Measurements from ENCODE around the gene AP2B1.

GRCh38 chr17:35749560-35750412 is 162.7 kb downstream of the AP2B1 start:
- TF ChIP-seq POLR2A (IDR thresholded peaks at IDR 0.05) (no peak), CTCF (IDR thresholded peaks at IDR 0.05) (no peak)

Data from right lobe of liver (tissue), 4 donors.